Epithelial cell of esophagus (primary cell): Measurements from ENCODE around the gene WNK2.

Experiments used
- DNase-seq: peaks from one replicate; pipeline ENCODE4 v3.0.0; 2010; ENCODE audit warnings: low read depth
- H3K4me3 ChIP-seq: 2 replicates; pipeline ENCODE4 v1.5.1; 2011; ENCODE audit warnings: mild to moderate bottlenecking, low read length, control low read depth
- CTCF ChIP-seq: IDR thresholded peaks from 2 replicates; pipeline ENCODE4 v1.5.1; 2011; ENCODE audit warnings: low read depth, mild to moderate bottlenecking, low read length, control low read depth, inconsistent platforms; ENCODE audit not compliant: insufficient read depth; ENCODE audit errors: missing control alignments

The WNK2 gene

GRCh38 chr9:93255994-93256877, 72.3 kb downstream of the WNK2 start:
- no peak for DNase-seq
- H3K4me3 ChIP-seq: no peak overlapping the region
- no peak for TF ChIP-seq CTCF

DNA sequence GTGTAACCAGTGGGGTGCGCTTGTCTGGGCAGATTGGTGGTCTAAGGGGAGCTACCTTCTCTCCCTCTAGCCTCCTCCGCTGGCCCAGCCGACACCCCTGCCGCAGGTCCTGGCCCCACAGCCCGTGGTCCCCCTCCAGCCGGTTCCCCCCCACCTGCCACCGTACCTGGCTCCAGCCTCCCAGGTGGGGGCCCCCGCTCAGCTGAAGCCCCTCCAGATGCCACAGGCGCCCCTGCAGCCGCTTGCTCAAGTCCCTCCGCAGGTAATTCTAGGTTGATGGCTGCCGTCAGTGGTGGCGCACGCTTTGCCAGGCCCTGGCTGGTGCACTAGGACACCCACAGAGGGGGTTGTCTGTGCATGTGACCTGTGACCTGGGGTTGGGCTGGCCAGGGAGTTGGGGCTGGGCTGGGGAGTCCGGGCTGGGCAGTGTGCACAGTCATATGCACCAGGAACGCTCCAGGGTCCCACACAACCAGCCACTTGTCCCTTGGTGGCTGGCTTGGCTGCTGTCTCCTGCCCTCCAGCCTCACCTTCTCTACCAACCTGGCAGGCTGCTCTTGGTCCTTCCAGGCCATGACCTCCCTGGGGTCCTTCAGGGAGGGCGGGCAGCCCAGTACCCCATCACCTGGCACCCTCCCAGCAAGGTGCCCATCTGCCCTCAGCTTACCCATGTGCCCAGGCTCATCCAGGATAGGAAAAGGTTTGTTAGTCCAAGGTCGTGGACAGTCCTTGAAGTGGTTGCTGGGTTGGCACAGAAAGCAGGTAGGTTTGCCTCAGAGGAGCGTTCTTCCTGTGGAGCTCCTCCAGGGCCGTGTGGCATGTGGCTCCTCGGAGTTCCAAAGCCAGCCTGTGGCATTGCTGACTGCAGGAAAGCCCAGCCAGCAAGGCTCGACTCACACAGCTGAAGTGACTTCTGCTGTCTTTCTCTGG, 73.2 kb downstream of the WNK2 start:
- H3K4me3 ChIP-seq: no peak overlapping the region
- DNase-seq: no peak
- no peak for TF ChIP-seq CTCF

GRCh38 chr9:93257808-93258331, 73.9 kb downstream of the WNK2 start:
- H3K4me3 ChIP-seq: no peak overlapping the region
- DNase-seq: peak; percentile 58
- no peak for TF ChIP-seq CTCF

- TF ChIP-seq CTCF: no peak
- DNase-seq: no peak
Measured at GRCh38 chr9:93258419-93258817, 74.5 kb downstream of the WNK2 start.

DNA sequence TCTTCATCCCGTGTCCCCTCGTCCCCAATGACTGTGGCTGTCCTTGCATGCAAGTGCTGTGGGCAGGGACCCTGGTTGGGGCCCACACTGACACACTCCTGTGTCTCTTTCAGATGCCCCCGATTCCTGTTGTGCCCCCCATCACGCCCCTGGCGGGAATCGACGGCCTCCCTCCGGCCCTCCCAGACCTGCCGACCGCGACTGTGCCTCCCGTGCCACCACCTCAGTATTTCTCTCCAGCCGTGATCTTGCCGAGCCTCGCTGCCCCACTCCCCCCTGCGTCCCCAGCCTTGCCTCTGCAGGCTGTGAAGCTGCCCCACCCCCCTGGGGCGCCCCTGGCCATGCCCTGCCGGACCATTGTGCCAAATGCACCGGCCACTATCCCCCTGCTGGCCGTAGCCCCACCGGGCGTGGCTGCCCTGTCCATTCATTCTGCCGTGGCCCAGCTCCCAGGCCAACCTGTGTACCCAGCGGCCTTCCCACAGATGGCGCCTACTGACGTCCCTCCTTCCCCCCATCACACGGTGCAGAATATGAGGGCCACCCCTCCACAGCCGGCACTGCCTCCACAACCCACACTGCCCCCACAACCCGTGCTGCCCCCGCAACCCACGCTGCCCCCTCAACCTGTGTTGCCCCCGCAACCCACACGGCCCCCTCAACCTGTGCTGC, 75.0 kb downstream of the WNK2 start:
- no peak overlapping the region for H3K4me3 ChIP-seq
- no peak for TF ChIP-seq CTCF
- no peak for DNase-seq

More at GRCh38 chr9:93258419-93258817, 74.5 kb downstream of the WNK2 start:
- H3K4me3 ChIP-seq: no peak overlapping the region

GRCh38 chr9:93259490-93260262, 75.7 kb downstream of the WNK2 start:
- DNase-seq: no peak
- H3K4me3 ChIP-seq: no peak overlapping the region
- TF ChIP-seq CTCF: no peak
